H1 (cell line): ENCODE data around the gene CHRM4. TPM values are rescaled to one million over a fixed set of nuclear protein-coding genes. Genes with fewer than 3 reads are reported as not detected.

Source experiments
- ATF2 ChIP-seq: IDR thresholded peaks from 2 replicates; pipeline ENCODE4 v1.6.1; 2012; ENCODE audit warnings: low read length, inconsistent platforms
- BACH1 ChIP-seq: IDR thresholded peaks from 2 replicates; pipeline ENCODE4 v1.6.1; 2012; ENCODE audit warnings: low read length, improper control_type of control experiment
- CEBPB ChIP-seq: IDR thresholded peaks from 2 replicates; pipeline ENCODE4 v1.6.1; 2012; ENCODE audit warnings: low read depth, low read length
- CTCF ChIP-seq, 3 experiments: IDR thresholded peaks; 1 replicate in 2 of 3; 2 replicates in 1 of 3; pipeline versions ENCODE4 v1.5.1 to v1.6.1; 2011; ENCODE audit warnings: low read length in 3 of 3, mild to moderate bottlenecking in 3 of 3, inconsistent platforms in 2 of 3, low read depth in 1 of 3, moderate library complexity in 1 of 3; ENCODE audit not compliant: insufficient read depth in 1 of 3; ENCODE audit errors: control extremely low read depth in 1 of 3
- EP300 ChIP-seq, 2 experiments: IDR thresholded peaks; 1 replicate in 1 of 2; 2 replicates in 1 of 2; pipeline ENCODE4 v1.6.1; 2011 to 2012; ENCODE audit warnings: low read depth in 2 of 2, low read length in 2 of 2, mild to moderate bottlenecking in 2 of 2, borderline replicate concordance in 1 of 2, inconsistent platforms in 1 of 2, moderate library complexity in 1 of 2
- FOSL1 ChIP-seq: IDR thresholded peaks from 2 replicates; pipeline ENCODE4 v1.6.1; 2011; ENCODE audit warnings: mild to moderate bottlenecking, low read depth, low read length, moderate library complexity; ENCODE audit not compliant: insufficient read depth
- HDAC6 ChIP-seq: IDR thresholded peaks from one replicate; pipeline ENCODE4 v1.7.1; 2012; ENCODE audit warnings: low read depth, mild to moderate bottlenecking, inconsistent platforms, low read length, moderate library complexity
- KDM4A ChIP-seq: IDR thresholded peaks from one replicate; pipeline ENCODE4 v1.7.1; 2012; ENCODE audit warnings: low read depth, mild to moderate bottlenecking, moderate library complexity, low read length, inconsistent platforms; ENCODE audit not compliant: severe bottlenecking
- NANOG ChIP-seq: IDR thresholded peaks from 2 replicates; pipeline ENCODE4 v1.6.1; 2011; ENCODE audit warnings: low read length, low read depth, mild to moderate bottlenecking, inconsistent platforms; ENCODE audit not compliant: insufficient read depth, poor library complexity, severe bottlenecking
- RAD21 ChIP-seq, 2 experiments: IDR thresholded peaks in 1 of 2; conservative IDR thresholded peaks in 1 of 2; 2 replicates each; pipeline ENCODE4 v1.6.1; 2011; ENCODE audit warnings: low read depth in 2 of 2, low read length in 2 of 2, improper control_type of control experiment in 1 of 2, inconsistent platforms in 1 of 2, mild to moderate bottlenecking in 1 of 2, moderate library complexity in 1 of 2
- RNF2 ChIP-seq: fragments of 200-900, 300-1000 bp; sonication (generic); IDR thresholded peaks from 2 replicates; pipeline ENCODE4 v1.7.1; 2016; ENCODE audit warnings: borderline replicate concordance, low read depth, mild to moderate bottlenecking, antibody characterized with exemption, low read length; ENCODE audit not compliant: poor library complexity, severe bottlenecking; ENCODE audit errors: missing control alignments
- RXRA ChIP-seq: IDR thresholded peaks from 2 replicates; pipeline ENCODE4 v1.6.1; 2011; ENCODE audit warnings: low read depth, mild to moderate bottlenecking, low read length, moderate library complexity; ENCODE audit not compliant: insufficient read depth
- SIN3A ChIP-seq, 2 experiments: IDR thresholded peaks in 1 of 2; conservative IDR thresholded peaks in 1 of 2; 2 replicates each; pipeline ENCODE4 v1.6.1; 2011 to 2012; ENCODE audit warnings: low read length in 2 of 2, improper control_type of control experiment in 1 of 2, low read depth in 1 of 2, mild to moderate bottlenecking in 1 of 2
- polyA plus RNA-seq, 7 experiments: library from polyadenylated mRNA; depleted of rRNA in 3 of 7; stranded (reverse) in 5 of 7; unstranded in 2 of 7; fragments of >200 nt in 5 of 7; fragments of 200-250 nt in 2 of 7; gene quantifications; 1 replicate in 5 of 7; 2 replicates in 1 of 7; 4 replicates in 1 of 7; pipeline versions ENCODE4 v1.2.1 to v1.2.3, GENCODE V29; 2011 to 2013; ENCODE audit warnings: missing spikeins in 2 of 7, mixed read lengths in 2 of 7
- total RNA-seq: library from RNA; stranded (reverse); fragmentation: NEBNext Ultra II Directional; extraction: Animal tissue kit (Norgen Biotek cat#: 25700); gene quantifications from 2 replicates; pipeline ENCODE4 v1.2.1, GENCODE V29; 2021

Gene CHRM4
- total and polyA plus RNA-seq, 2 of the 8 experiments (the other 6 are each of a cell fraction or from before 2014, with no cell fraction given) = 1.1 to 1.3 TPM

- peak; percentile 26 for TF ChIP-seq NANOG
- TF ChIP-seq RXRA = no peak
- no peak for TF ChIP-seq KDM4A
- no peak for TF ChIP-seq HDAC6
- no peak for TF ChIP-seq ATF2
- TF ChIP-seq BACH1 = peak; percentile 98
- TF ChIP-seq CEBPB = no peak
- no peak for TF ChIP-seq RNF2
- no peak for TF ChIP-seq RAD21 (IDR thresholded peaks at IDR 0.05 in 1 of 2, conservative IDR thresholded peaks at IDR 0.05 in 1 of 2; ENCODE audit: low read depth in 2 of 2, low read length in 2 of 2)
- no peak for TF ChIP-seq EP300 (IDR thresholded peaks at IDR 0.05; ENCODE audit: borderline replicate concordance in 1 of 2, low read depth in 2 of 2, low read length in 2 of 2)
- no peak for TF ChIP-seq CTCF (IDR thresholded peaks at IDR 0.05; ENCODE audit: control extremely low read depth in 1 of 3, insufficient read depth in 1 of 3, low read depth in 1 of 3, low read length in 3 of 3)
- TF ChIP-seq SIN3A (conservative IDR thresholded peaks at IDR 0.05 in 1 of 2, IDR thresholded peaks at IDR 0.05 in 1 of 2; ENCODE audit: low read depth in 1 of 2, low read length in 2 of 2) = 0 out of 4 replicates have a peak, but pooled peaks of 1 of the 2 experiments have one; percentile 40
- no peak for TF ChIP-seq FOSL1
These were observed 35.8 kb upstream of the CHRM4 start (continued) for GRCh38 chr11:46427364-46427763.
